H1 (cell line): ENCODE measurements around the gene FKBP5. TPM values are rescaled to one million over a fixed set of nuclear protein-coding genes. Genes with fewer than 3 reads are reported as not detected.

Source experiments
- CTCF ChIA-PET: fragments of 300-600 bp; sonication (Branson Sonifier 250); formaldehyde crosslinking; loops from one replicate; lab custom pipeline; 2021; ENCODE audit not compliant: partially characterized antibody; lab: Charles Lee
- POLR2A ChIA-PET: fragments of 300-600 bp; sonication (Branson Sonifier 250); formaldehyde crosslinking; loops from one replicate; lab custom pipeline; 2021; ENCODE audit warnings: inconsistent platforms; ENCODE audit not compliant: partially characterized antibody; lab: Charles Lee
- DNase-seq, 2 experiments: peaks; one replicate each; pipeline versions ENCODE4 v3.0.0 to v3.0.0-alpha.2; 2010 to 2022; ENCODE audit warnings: low spot score in 2 of 2, low read depth in 1 of 2, mixed read lengths in 1 of 2
- FAIRE-seq: peaks from 2 replicates; lab custom pipeline; 2011; peaks lifted over from hg19 to GRCh38; lab: Jason Lieb, UNC
- H2AFZ ChIP-seq: 2 replicates; pipeline ENCODE4 v1.8.1; 2012; ENCODE audit warnings: low read length, inconsistent platforms
- H2AK5ac ChIP-seq: 2 replicates; pipeline ENCODE4 v1.6.1; 2013; ENCODE audit warnings: low read depth, low read length
- H2BK120ac ChIP-seq: replicated peaks from 2 replicates; pipeline ENCODE3; 2013; ENCODE audit warnings: low read depth, low read length, inconsistent platforms
- H2BK12ac ChIP-seq: 2 replicates; pipeline ENCODE4 v1.6.1; 2013; ENCODE audit warnings: low read depth, low read length
- H2BK15ac ChIP-seq: 2 replicates; pipeline ENCODE4 v1.6.1; 2013; ENCODE audit warnings: low read length
- H2BK20ac ChIP-seq: 2 replicates; pipeline ENCODE4 v1.6.1; 2013; ENCODE audit warnings: low read length
- H2BK5ac ChIP-seq: 2 replicates; pipeline ENCODE4 v1.6.1; 2013; ENCODE audit warnings: low read depth, low read length
- H3K14ac ChIP-seq: 2 replicates; pipeline ENCODE4 v1.6.1; 2013; ENCODE audit warnings: inconsistent platforms; ENCODE audit not compliant: insufficient read length
- H3K18ac ChIP-seq: 2 replicates; pipeline ENCODE4 v1.6.1; 2013; ENCODE audit warnings: low read length; ENCODE audit errors: extremely low read depth
- H3K23ac ChIP-seq: 2 replicates; pipeline ENCODE4 v1.6.1; 2013; ENCODE audit warnings: inconsistent platforms; ENCODE audit not compliant: insufficient read length
- H3K23me2 ChIP-seq: 2 replicates; pipeline ENCODE4 v1.6.1; 2013; ENCODE audit warnings: low read depth, low read length
- H3K27ac ChIP-seq: 2 replicates; pipeline ENCODE4 v1.6.1; 2011; ENCODE audit warnings: low read depth, low read length, inconsistent platforms
- H3K27me3 ChIP-seq, 4 experiments: replicated peaks in 1 of 4; 1 replicate in 1 of 4; 2 replicates in 3 of 4; pipeline versions ENCODE4 v1.6.1 to v1.8.1; 2011 to 2013; ENCODE audit warnings: low read length in 3 of 4, mild to moderate bottlenecking in 3 of 4, inconsistent platforms in 2 of 4, mixed read lengths in 2 of 4, moderate library complexity in 1 of 4; ENCODE audit not compliant: control insufficient read depth in 3 of 4, insufficient read depth in 3 of 4; ENCODE audit errors: extremely low read depth in 1 of 4
- H3K36me3 ChIP-seq, 4 experiments: 2 replicates each; pipeline versions ENCODE4 v1.6.1 to v1.8.1; 2011 to 2013; ENCODE audit warnings: mild to moderate bottlenecking in 4 of 4, low read length in 3 of 4, moderate library complexity in 2 of 4, control low read depth in 1 of 4, inconsistent platforms in 1 of 4; ENCODE audit not compliant: insufficient read depth in 4 of 4, control insufficient read depth in 2 of 4
- H3K4ac ChIP-seq: replicated peaks from 2 replicates; pipeline ENCODE3; 2013; ENCODE audit warnings: low read length, low read depth, mixed read lengths, inconsistent platforms; ENCODE audit not compliant: insufficient read length
- H3K4me1 ChIP-seq, 4 experiments: replicated peaks in 1 of 4; 1 replicate in 1 of 4; 2 replicates in 3 of 4; pipeline versions ENCODE4 v1.6.1 to v1.8.1; 2011 to 2013; ENCODE audit warnings: low read length in 3 of 4, inconsistent platforms in 2 of 4, mixed read lengths in 1 of 4; ENCODE audit not compliant: insufficient read depth in 4 of 4, control insufficient read depth in 3 of 4
- H3K4me2 ChIP-seq, 2 experiments: 2 replicates each; pipeline versions ENCODE4 v1.6.1 to v1.8.1; 2011 to 2013; ENCODE audit warnings: low read depth in 2 of 2, low read length in 2 of 2, control low read depth in 1 of 2, inconsistent platforms in 1 of 2, mild to moderate bottlenecking in 1 of 2; ENCODE audit not compliant: insufficient read depth in 1 of 2
- H3K4me3 ChIP-seq, 4 experiments: fragments of 200-600, 300-600 bp in 1 of 4; sonication (generic), shearing (Covaris generic), sonication (Bioruptor Twin) in 1 of 4; 2 replicates each; pipeline versions ENCODE4 v1.5.1 to v1.8.1; 2011 to 2016; ENCODE audit warnings: low read length in 4 of 4, low read depth in 3 of 4, control low read depth in 2 of 4, inconsistent platforms in 2 of 4, mild to moderate bottlenecking in 2 of 4, mixed read lengths in 1 of 4, moderate library complexity in 1 of 4; ENCODE audit not compliant: insufficient read depth in 2 of 4; ENCODE audit errors: extremely low read depth in 1 of 4
- H3K56ac ChIP-seq: replicated peaks from 2 replicates; pipeline ENCODE3; 2013; ENCODE audit warnings: low read depth, mild to moderate bottlenecking, mixed read lengths, low read length, inconsistent platforms; ENCODE audit not compliant: insufficient read length
- H3K79me1 ChIP-seq: 2 replicates; pipeline ENCODE4 v1.6.1; 2013; ENCODE audit warnings: low read depth, low read length, control low read depth
- H3K79me2 ChIP-seq, 2 experiments: 2 replicates each; pipeline versions ENCODE4 v1.6.1 to v1.8.1; 2012 to 2013; ENCODE audit warnings: low read length in 2 of 2, mild to moderate bottlenecking in 2 of 2, inconsistent platforms in 1 of 2; ENCODE audit not compliant: insufficient read depth in 2 of 2, control insufficient read depth in 1 of 2
- H3K9ac ChIP-seq, 4 experiments: replicated peaks in 1 of 4; 1 replicate in 1 of 4; 2 replicates in 3 of 4; pipeline versions ENCODE4 v1.6.1 to v1.8.1; 2011 to 2013; ENCODE audit warnings: low read depth in 3 of 4, low read length in 3 of 4, control low read depth in 2 of 4, mild to moderate bottlenecking in 2 of 4, moderate library complexity in 2 of 4, inconsistent platforms in 1 of 4; ENCODE audit errors: extremely low read depth in 1 of 4
- H3K9me3 ChIP-seq, 2 experiments: 2 replicates each; pipeline versions ENCODE4 v1.6.1 to v1.8.1; 2012 to 2013; ENCODE audit warnings: mild to moderate bottlenecking in 2 of 2, moderate library complexity in 2 of 2, control low read depth in 1 of 2, inconsistent platforms in 1 of 2, low read depth in 1 of 2, low read length in 1 of 2, mixed read lengths in 1 of 2; ENCODE audit not compliant: insufficient read depth in 2 of 2
- H4K20me1 ChIP-seq, 2 experiments: replicated peaks in 1 of 2; 2 replicates each; pipeline versions ENCODE3 to v1.8.1; 2011 to 2013; ENCODE audit warnings: inconsistent platforms in 2 of 2, low read length in 2 of 2, mild to moderate bottlenecking in 1 of 2; ENCODE audit not compliant: insufficient read depth in 2 of 2, control insufficient read depth in 1 of 2
- H4K5ac ChIP-seq: 2 replicates; pipeline ENCODE4 v1.6.1; 2013; ENCODE audit warnings: low read length, low read depth, mixed read lengths, inconsistent platforms; ENCODE audit not compliant: insufficient read length
- H4K8ac ChIP-seq: 2 replicates; pipeline ENCODE4 v1.8.0; 2013; ENCODE audit warnings: mild to moderate bottlenecking, moderate library complexity, low read length, inconsistent platforms; ENCODE audit not compliant: insufficient read depth; ENCODE audit errors: extremely low read depth
- H4K91ac ChIP-seq: replicated peaks from 2 replicates; pipeline ENCODE3; 2013; ENCODE audit warnings: low read length, mixed read lengths, inconsistent platforms; ENCODE audit not compliant: insufficient read length
- CHD2 ChIP-seq: IDR thresholded peaks from 2 replicates; pipeline ENCODE4 v1.6.1; 2012; ENCODE audit warnings: low read length, improper control_type of control experiment
- HDAC6 ChIP-seq: IDR thresholded peaks from one replicate; pipeline ENCODE4 v1.7.1; 2012; ENCODE audit warnings: low read depth, mild to moderate bottlenecking, inconsistent platforms, low read length, moderate library complexity
- KDM4A ChIP-seq: IDR thresholded peaks from one replicate; pipeline ENCODE4 v1.7.1; 2012; ENCODE audit warnings: low read depth, mild to moderate bottlenecking, moderate library complexity, low read length, inconsistent platforms; ENCODE audit not compliant: severe bottlenecking
- WGBS, 2 experiments: shearing (Covaris generic) in 1 of 2; methylation state at CpG; one replicate each; pipeline versions ENCODE4 v1.1.6 to v1.1.7; 2013 to 2015; ENCODE audit warnings: low lambda C conversion rate in 2 of 2, mixed read lengths in 2 of 2, inconsistent platforms in 1 of 2, low coverage in 1 of 2, missing lambda C conversion rate in 1 of 2; ENCODE audit not compliant: insufficient replicate concordance in 2 of 2, insufficient coverage in 1 of 2, insufficient read length in 1 of 2; ENCODE audit errors: extremely low coverage in 1 of 2, missing lambda C conversion rate in 1 of 2; 5-methylcytosine and 5-hydroxymethylcytosine counted together
- polyA plus RNA-seq, 7 experiments: library from polyadenylated mRNA; depleted of rRNA in 3 of 7; stranded (reverse) in 5 of 7; unstranded in 2 of 7; fragments of >200 nt in 5 of 7; fragments of 200-250 nt in 2 of 7; gene quantifications; 1 replicate in 5 of 7; 2 replicates in 1 of 7; 4 replicates in 1 of 7; pipeline versions ENCODE4 v1.2.1 to v1.2.3, GENCODE V29; 2011 to 2013; ENCODE audit warnings: missing spikeins in 2 of 7, mixed read lengths in 2 of 7
- total RNA-seq: library from RNA; stranded (reverse); fragmentation: NEBNext Ultra II Directional; extraction: Animal tissue kit (Norgen Biotek cat#: 25700); gene quantifications from 2 replicates; pipeline ENCODE4 v1.2.1, GENCODE V29; 2021

The FKBP5 gene
- total and polyA plus RNA-seq, 2 of the 8 experiments (the other 6 are each of a cell fraction or from before 2014, with no cell fraction given): 14.3 to 40.4 TPM

- CTCF ChIA-PET: no interaction called here
- Histone ChIP-seq H3K9me3 (peaks cover 3 to 4% of the 10 kb centered on the region in 2 experiments; a peak in 2 of 4 replicates), H3K36me3 (no peaks in the 10 kb centered on the region), H3K23ac (no peak overlapping the region), H3K79me1 (no peaks in the 10 kb centered on the region), H2BK5ac (no peak overlapping the region), H3K23me2 (no peaks in the 10 kb centered on the region), H2AFZ (no peak overlapping the region), H4K5ac (no peak overlapping the region), H3K9ac (no peak overlapping the region), H2BK120ac (no peak overlapping the region), H4K91ac (no peak overlapping the region), H2AK5ac (no peak overlapping the region), H3K56ac (no peak overlapping the region), H2BK12ac (no peak overlapping the region), H3K18ac (no peak overlapping the region), H3K14ac (no peak overlapping the region), H3K27me3 (no peaks in the 10 kb centered on the region), H4K8ac (no peak overlapping the region), H3K4ac (no peak overlapping the region), H3K79me2 (no peaks in the 10 kb centered on the region), H3K4me2 (no peak overlapping the region), H3K27ac (no peak overlapping the region), H4K20me1 (no peaks in the 10 kb centered on the region), H3K4me3 (no peak overlapping the region), H3K4me1 (no peaks in the 10 kb centered on the region), H2BK15ac (no peak overlapping the region), H2BK20ac (no peak overlapping the region)
- POLR2A ChIA-PET: interaction anchor here (0.6 kb wide), 1 partner anchor 17 kb away, joined by 4 read pairs; no protein-coding TSS in a partner anchor
- WGBS, 2 experiments: 88% methylated on average over 3 of the region's 3 CpGs; no CpG with 5 or more reads in 1 of the 2 experiments
- DNase-seq: no peak
- FAIRE-seq: no peak
- no peak for TF ChIP-seq HDAC6
- no peak for TF ChIP-seq CHD2
- TF ChIP-seq KDM4A: no peak
Measured at GRCh38 chr6:35706468-35706867, 17.8 kb upstream of the FKBP5 start.
